Neural progenitor cell (in vitro differentiated cells): ENCODE measurements around the gene MYLK4.

Experiments used
- EZH2 ChIP-seq: fragments of 200-600 bp; sonication (generic); IDR thresholded peaks from 2 replicates; pipeline ENCODE4 v1.6.1; 2017; ENCODE audit warnings: antibody characterized with exemption, mild to moderate bottlenecking, moderate library complexity
- TF ChIP-seq, protein P1 (sequence below): fragments of 200-600 bp; sonication (generic); IDR thresholded peaks from 2 replicates; pipeline ENCODE4 v1.5.1; 2017; ENCODE audit warnings: antibody characterized with exemption, mild to moderate bottlenecking

DNA sequence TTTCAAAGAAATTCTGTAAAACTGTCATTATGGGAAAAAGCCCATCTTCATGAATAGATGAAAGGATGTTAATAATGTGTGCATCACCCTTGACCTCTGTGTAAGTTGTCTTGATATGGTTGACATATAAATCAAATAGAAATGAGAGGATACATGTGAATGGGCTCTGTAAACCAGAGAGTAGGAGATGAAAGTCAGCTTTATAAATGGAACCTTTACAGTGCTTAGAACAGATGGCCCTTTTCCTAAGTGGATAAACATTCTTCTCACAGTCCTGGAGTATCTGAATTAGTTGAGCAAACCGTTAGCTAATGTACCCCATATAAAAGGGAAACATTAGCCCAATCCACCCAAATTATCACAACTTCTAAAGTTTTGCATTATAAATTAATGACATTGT lies 57.5 kb downstream of the MYLK4 start:
- TF ChIP-seq EZH2, result no peak
- TF ChIP-seq, protein P1, sequence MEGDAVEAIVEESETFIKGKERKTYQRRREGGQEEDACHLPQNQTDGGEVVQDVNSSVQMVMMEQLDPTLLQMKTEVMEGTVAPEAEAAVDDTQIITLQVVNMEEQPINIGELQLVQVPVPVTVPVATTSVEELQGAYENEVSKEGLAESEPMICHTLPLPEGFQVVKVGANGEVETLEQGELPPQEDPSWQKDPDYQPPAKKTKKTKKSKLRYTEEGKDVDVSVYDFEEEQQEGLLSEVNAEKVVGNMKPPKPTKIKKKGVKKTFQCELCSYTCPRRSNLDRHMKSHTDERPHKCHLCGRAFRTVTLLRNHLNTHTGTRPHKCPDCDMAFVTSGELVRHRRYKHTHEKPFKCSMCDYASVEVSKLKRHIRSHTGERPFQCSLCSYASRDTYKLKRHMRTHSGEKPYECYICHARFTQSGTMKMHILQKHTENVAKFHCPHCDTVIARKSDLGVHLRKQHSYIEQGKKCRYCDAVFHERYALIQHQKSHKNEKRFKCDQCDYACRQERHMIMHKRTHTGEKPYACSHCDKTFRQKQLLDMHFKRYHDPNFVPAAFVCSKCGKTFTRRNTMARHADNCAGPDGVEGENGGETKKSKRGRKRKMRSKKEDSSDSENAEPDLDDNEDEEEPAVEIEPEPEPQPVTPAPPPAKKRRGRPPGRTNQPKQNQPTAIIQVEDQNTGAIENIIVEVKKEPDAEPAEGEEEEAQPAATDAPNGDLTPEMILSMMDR, result no peak
